H9 (cell line): ENCODE measurements around the gene ACTR8. TPM values are rescaled to one million over a fixed set of nuclear protein-coding genes. Genes with fewer than 3 reads are reported as not detected.

ENCODE experiments used
- DNase-seq: peaks from one replicate; pipeline ENCODE4 v3.0.0-alpha.2; 2017
- H2AFZ ChIP-seq: one replicate; pipeline ENCODE4 v1.6.1; 2013; ENCODE audit warnings: mild to moderate bottlenecking, low read length, control low read depth, moderate library complexity
- H2AK5ac ChIP-seq: 2 replicates; pipeline ENCODE4 v1.6.1; 2013; ENCODE audit warnings: low read length, control low read depth, mixed read lengths; ENCODE audit not compliant: insufficient read length
- H2BK120ac ChIP-seq: one replicate; pipeline ENCODE4 v1.6.1; 2013; ENCODE audit warnings: low read depth, mild to moderate bottlenecking, low read length, control low read depth, inconsistent platforms; ENCODE audit not compliant: poor library complexity, severe bottlenecking
- H2BK12ac ChIP-seq: 2 replicates; pipeline ENCODE4 v1.6.1; 2013; ENCODE audit warnings: low read length, control low read depth, mixed read lengths, low read depth; ENCODE audit not compliant: insufficient read length
- H2BK15ac ChIP-seq: 2 replicates; pipeline ENCODE4 v1.6.1; 2013; ENCODE audit warnings: low read depth, low read length, control low read depth
- H2BK20ac ChIP-seq: one replicate; pipeline ENCODE4 v1.6.1; 2013; ENCODE audit warnings: low read depth, mild to moderate bottlenecking, low read length, control low read depth, inconsistent platforms; ENCODE audit not compliant: poor library complexity, severe bottlenecking
- H2BK5ac ChIP-seq: 2 replicates; pipeline ENCODE4 v1.6.1; 2013; ENCODE audit warnings: low read length, control low read depth, mixed read lengths; ENCODE audit not compliant: insufficient read length
- H3K14ac ChIP-seq: 2 replicates; pipeline ENCODE4 v1.6.1; 2013; ENCODE audit warnings: low read length, control low read depth; ENCODE audit not compliant: insufficient read depth
- H3K18ac ChIP-seq: 2 replicates; pipeline ENCODE4 v1.6.1; 2013; ENCODE audit warnings: low read depth, mild to moderate bottlenecking, mixed read lengths, low read length, control low read depth; ENCODE audit not compliant: insufficient read length
- H3K23ac ChIP-seq: 2 replicates; pipeline ENCODE4 v1.6.1; 2013; ENCODE audit warnings: low read length, control low read depth, mixed read lengths, low read depth; ENCODE audit not compliant: insufficient read length
- H3K23me2 ChIP-seq: 2 replicates; pipeline ENCODE4 v1.6.1; 2013; ENCODE audit warnings: low read depth, mild to moderate bottlenecking, mixed read lengths, low read length, control low read depth; ENCODE audit not compliant: insufficient read length, poor library complexity, severe bottlenecking
- H3K27ac ChIP-seq: 2 replicates; pipeline ENCODE4 v1.5.1; 2013; ENCODE audit warnings: low read length, control low read depth, mixed read lengths, low read depth; ENCODE audit not compliant: insufficient read length
- H3K27me3 ChIP-seq: 2 replicates; pipeline ENCODE4 v1.6.1; 2013; ENCODE audit warnings: low read length, control low read depth, inconsistent platforms; ENCODE audit not compliant: insufficient read depth
- H3K4ac ChIP-seq: 2 replicates; pipeline ENCODE4 v1.6.1; 2013; ENCODE audit warnings: low read depth, mild to moderate bottlenecking, control low read depth, inconsistent platforms, low read length, moderate library complexity
- H3K4me1 ChIP-seq: 2 replicates; pipeline ENCODE4 v1.6.1; 2013; ENCODE audit warnings: low read length, control low read depth, inconsistent platforms; ENCODE audit not compliant: insufficient read depth
- H3K4me2 ChIP-seq: 2 replicates; pipeline ENCODE4 v1.6.1; 2013; ENCODE audit warnings: low read length, control low read depth, mixed read lengths; ENCODE audit not compliant: insufficient read length, insufficient read depth
- H3K56ac ChIP-seq: 2 replicates; pipeline ENCODE4 v1.6.1; 2013; ENCODE audit warnings: low read depth, mild to moderate bottlenecking, mixed read lengths, low read length, control low read depth; ENCODE audit not compliant: insufficient read length
- H3K79me1 ChIP-seq: 2 replicates; pipeline ENCODE4 v1.6.1; 2013; ENCODE audit warnings: low read depth, mild to moderate bottlenecking, moderate library complexity, low read length, control low read depth, inconsistent platforms; ENCODE audit not compliant: insufficient read depth, poor library complexity, severe bottlenecking
- H3K79me2 ChIP-seq: 2 replicates; pipeline ENCODE4 v1.6.1; 2013; ENCODE audit warnings: low read length, control low read depth, inconsistent platforms; ENCODE audit not compliant: insufficient read depth
- H3K9ac ChIP-seq: 2 replicates; pipeline ENCODE4 v1.6.1; 2013; ENCODE audit warnings: low read length, control low read depth, mixed read lengths; ENCODE audit not compliant: insufficient read length; ENCODE audit errors: extremely low read depth
- H3K9me3 ChIP-seq: one replicate; pipeline ENCODE4 v1.6.1; 2013; ENCODE audit warnings: low read depth, low read length, inconsistent platforms; ENCODE audit not compliant: control insufficient read depth
- H3T11ph ChIP-seq: one replicate; pipeline ENCODE4 v1.6.1; 2013; ENCODE audit warnings: mild to moderate bottlenecking, low read length, control low read depth, inconsistent platforms
- H4K20me1 ChIP-seq: one replicate; pipeline ENCODE4 v1.6.1; 2013; ENCODE audit not compliant: control insufficient read depth, insufficient read length, insufficient read depth
- H4K5ac ChIP-seq: 2 replicates; pipeline ENCODE4 v1.6.1; 2013; ENCODE audit warnings: low read depth, mild to moderate bottlenecking, mixed read lengths, low read length, control low read depth; ENCODE audit not compliant: insufficient read length
- H4K8ac ChIP-seq: replicated peaks from 2 replicates; pipeline ENCODE4 v1.6.1; 2013; ENCODE audit warnings: low read length, control low read depth, mixed read lengths, low read depth; ENCODE audit not compliant: insufficient read length
- H4K91ac ChIP-seq: 2 replicates; pipeline ENCODE4 v1.6.1; 2013; ENCODE audit warnings: low read depth, mild to moderate bottlenecking, moderate library complexity, mixed read lengths, low read length, control low read depth; ENCODE audit not compliant: insufficient read length
- H3K27ac Mint-ChIP-seq, 3 experiments: 2 replicates in 2 of 3; 3 replicates in 1 of 3; pipeline ENCODE4 v1.8.0; 2020 to 2021; ENCODE audit warnings: mixed read lengths in 3 of 3, mild to moderate bottlenecking in 1 of 3, moderate library complexity in 1 of 3
- H3K27me3 Mint-ChIP-seq: 2 replicates; pipeline ENCODE4 v1.8.0; 2021; ENCODE audit warnings: low read depth, mild to moderate bottlenecking, moderate library complexity, mixed read lengths
- H3K36me3 Mint-ChIP-seq, 3 experiments: 2 replicates in 2 of 3; 3 replicates in 1 of 3; pipeline ENCODE4 v1.8.0; 2020 to 2021; ENCODE audit warnings: low read depth in 3 of 3, mixed read lengths in 3 of 3; ENCODE audit not compliant: insufficient read depth in 1 of 3
- H3K4me1 Mint-ChIP-seq, 2 experiments: 2 replicates each; pipeline ENCODE4 v1.8.0; 2020; ENCODE audit warnings: mixed read lengths in 2 of 2
- H3K4me3 Mint-ChIP-seq, 2 experiments: 2 replicates in 1 of 2; 3 replicates in 1 of 2; pipeline ENCODE4 v1.8.0; 2020 to 2021; ENCODE audit warnings: mild to moderate bottlenecking in 2 of 2, mixed read lengths in 2 of 2, moderate library complexity in 1 of 2
- H3K9me3 Mint-ChIP-seq, 2 experiments: 2 replicates in 1 of 2; 3 replicates in 1 of 2; pipeline ENCODE4 v1.8.0; 2020; ENCODE audit warnings: mild to moderate bottlenecking in 2 of 2, mixed read lengths in 2 of 2, moderate library complexity in 1 of 2
- WGBS: extraction: QIAGEN DNeasy Blood & Tissue Kit; methylation state at CpG from one replicate; pipeline ENCODE4 v1.1.7; 2013; ENCODE audit warnings: missing lambda C conversion rate, low lambda C conversion rate, mixed read lengths; ENCODE audit not compliant: insufficient read length; ENCODE audit errors: extremely low coverage; 5-methylcytosine and 5-hydroxymethylcytosine counted together
- total RNA-seq: library from RNA; stranded (reverse); gene quantifications from 2 replicates; pipeline ENCODE4 v1.2.1, GENCODE V29; 2021
- TF ChIP-seq, protein P1 (sequence below): fragments of 200-600 bp; sonication (generic); conservative IDR thresholded peaks from 3 replicates; pipeline ENCODE4 v1.8.0; 2021; ENCODE audit warnings: antibody characterized with exemption, mild to moderate bottlenecking

ACTR8 gene
- total RNA-seq, 1 experiment from 2014 or later, result 39.2 TPM

DNA sequence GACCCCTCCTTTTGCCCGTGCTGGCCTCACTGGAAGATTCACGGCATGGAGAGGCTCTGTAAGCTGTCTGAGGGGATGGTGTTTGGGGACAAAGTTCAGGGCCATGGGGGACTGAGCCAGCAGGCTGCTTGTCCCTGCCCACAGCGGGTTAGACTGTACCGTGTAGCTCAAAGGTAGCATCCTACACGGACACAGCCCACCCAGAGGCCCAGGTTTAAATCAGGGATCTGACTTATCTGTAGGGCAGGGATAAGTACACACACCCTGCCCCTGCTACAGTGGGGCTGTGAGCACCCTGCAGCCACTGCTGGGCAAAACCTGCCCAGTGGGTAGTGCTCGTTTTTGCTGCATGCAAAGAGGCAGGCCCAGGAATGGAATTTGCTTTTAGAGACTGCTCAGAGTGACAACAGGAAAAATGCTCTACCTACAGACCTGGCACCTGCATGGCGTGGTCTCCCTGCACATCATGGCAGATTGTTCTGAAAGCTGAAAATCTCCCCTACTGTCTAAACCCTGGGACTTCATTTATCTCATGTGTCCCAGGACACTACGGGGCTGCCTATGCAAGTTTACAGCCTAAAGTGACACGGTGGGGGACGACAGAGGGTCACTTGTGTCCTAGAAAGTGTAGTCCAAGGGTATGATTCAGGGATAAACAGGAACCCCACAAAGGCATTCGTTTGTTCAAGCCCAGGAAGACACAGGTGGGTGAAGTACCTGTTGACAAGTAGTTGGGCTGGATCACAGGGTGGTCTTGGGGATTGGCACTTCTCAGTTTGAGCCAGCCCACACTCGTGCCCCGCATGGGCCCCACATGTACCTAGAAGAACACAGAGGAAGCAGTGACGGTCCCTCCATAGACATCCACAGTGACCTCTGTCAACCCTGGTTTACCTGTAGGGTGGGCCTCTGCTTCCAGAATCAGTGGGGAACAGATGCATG, 63.5 kb downstream of the ACTR8 start:
- H2AFZ ChIP-seq, result no peak overlapping the region
- no peaks in the 10 kb centered on the region for H4K20me1 ChIP-seq
- H3K27ac Mint-ChIP-seq, result peak overlapping the region in 1 of 3 experiments; percentile 57; a peak in 2 of 7 replicates
- H3K9me3 Mint-ChIP-seq, result no peaks in the 10 kb centered on the region
- H3K14ac ChIP-seq, result no peak overlapping the region
- no peak overlapping the region for H4K5ac ChIP-seq
- H2BK15ac ChIP-seq, result no peak overlapping the region
- no peak overlapping the region for H4K8ac ChIP-seq
- H2AK5ac ChIP-seq, result no peak overlapping the region
- H2BK20ac ChIP-seq, result no peak overlapping the region
- no peaks in the 10 kb centered on the region; the same call in 1 of the 2 replicates for H3K27me3 Mint-ChIP-seq
- DNase-seq, result no peak
- H3K23me2 ChIP-seq, result no peaks in the 10 kb centered on the region
- H3K4me1 Mint-ChIP-seq, result no peaks in the 10 kb centered on the region
- H2BK12ac ChIP-seq, result no peak overlapping the region
- H3K4me3 Mint-ChIP-seq, result no peak overlapping the region
- H3K79me1 ChIP-seq, result no peaks in the 10 kb centered on the region
- H3K18ac ChIP-seq, result no peak overlapping the region
- no peak overlapping the region for H3K4me2 ChIP-seq
- TF ChIP-seq, protein P1, sequence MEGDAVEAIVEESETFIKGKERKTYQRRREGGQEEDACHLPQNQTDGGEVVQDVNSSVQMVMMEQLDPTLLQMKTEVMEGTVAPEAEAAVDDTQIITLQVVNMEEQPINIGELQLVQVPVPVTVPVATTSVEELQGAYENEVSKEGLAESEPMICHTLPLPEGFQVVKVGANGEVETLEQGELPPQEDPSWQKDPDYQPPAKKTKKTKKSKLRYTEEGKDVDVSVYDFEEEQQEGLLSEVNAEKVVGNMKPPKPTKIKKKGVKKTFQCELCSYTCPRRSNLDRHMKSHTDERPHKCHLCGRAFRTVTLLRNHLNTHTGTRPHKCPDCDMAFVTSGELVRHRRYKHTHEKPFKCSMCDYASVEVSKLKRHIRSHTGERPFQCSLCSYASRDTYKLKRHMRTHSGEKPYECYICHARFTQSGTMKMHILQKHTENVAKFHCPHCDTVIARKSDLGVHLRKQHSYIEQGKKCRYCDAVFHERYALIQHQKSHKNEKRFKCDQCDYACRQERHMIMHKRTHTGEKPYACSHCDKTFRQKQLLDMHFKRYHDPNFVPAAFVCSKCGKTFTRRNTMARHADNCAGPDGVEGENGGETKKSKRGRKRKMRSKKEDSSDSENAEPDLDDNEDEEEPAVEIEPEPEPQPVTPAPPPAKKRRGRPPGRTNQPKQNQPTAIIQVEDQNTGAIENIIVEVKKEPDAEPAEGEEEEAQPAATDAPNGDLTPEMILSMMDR, result no peak
- H3K23ac ChIP-seq, result no peak overlapping the region
- no peak overlapping the region for H2BK120ac ChIP-seq
- no peak overlapping the region for H3K4ac ChIP-seq
- no peak overlapping the region for H3K27ac ChIP-seq
- no peaks in the 10 kb centered on the region for H3K27me3 ChIP-seq
- H3K9ac ChIP-seq, result no peak overlapping the region
- no CpG with 5 or more reads among the region's 14 CpGs for WGBS
- H3K56ac ChIP-seq, result no peak overlapping the region
- H3K36me3 Mint-ChIP-seq, result peaks cover 0 to 31% (median 18%) of the 10 kb centered on the region in 3 experiments; a peak in 6 of 7 replicates
- no peaks in the 10 kb centered on the region for H3K4me1 ChIP-seq
- H4K91ac ChIP-seq, result no peak overlapping the region
- H2BK5ac ChIP-seq, result no peak overlapping the region
- H3T11ph ChIP-seq, result no peak overlapping the region
- H3K79me2 ChIP-seq, result no peaks in the 10 kb centered on the region
- no peaks in the 10 kb centered on the region for H3K9me3 ChIP-seq
